ENCODE results near the gene ELAC1.

The ELAC1 gene

GRCh38 chr18:51028201-51028805 lies 60.5 kb downstream of the ELAC1 start:
- H3K27me3 Mint-ChIP-seq: no peaks in the 10 kb centered on the region

GRCh38 chr18:51029378-51029693 lies 61.5 kb downstream of the ELAC1 start:
- H3K27me3 Mint-ChIP-seq: no peaks in the 10 kb centered on the region
- H3K9me3 Mint-ChIP-seq: no peaks in the 10 kb centered on the region
- peak overlapping the region; percentile 97 for H3K4me3 Mint-ChIP-seq
- peak overlapping the region; percentile 98 for H3K27ac Mint-ChIP-seq
- peaks cover 47% of the 10 kb centered on the region for H3K4me1 Mint-ChIP-seq
- peaks cover 3% of the 10 kb centered on the region for H3K36me3 Mint-ChIP-seq

More at GRCh38 chr18:51028201-51028805, 60.5 kb downstream of the ELAC1 start:
- Mint-ChIP-seq H3K4me3 (peak overlapping the region; percentile 97), H3K4me1 (peaks cover 36% of the 10 kb centered on the region), H3K27ac (no peak overlapping the region), H3K9me3 (no peaks in the 10 kb centered on the region), H3K36me3 (peaks cover 4% of the 10 kb centered on the region)

- H3K4me3 Mint-ChIP-seq: peak within 1 kb of the TSS; percentile 100
- H3K9me3 Mint-ChIP-seq: no peaks in the 10 kb centered on the region
- H3K27ac Mint-ChIP-seq: peak within 1 kb of the TSS; percentile 99
- H3K27me3 Mint-ChIP-seq: no peaks in the 10 kb centered on the region
- peaks cover 6% of the 10 kb centered on the region for H3K36me3 Mint-ChIP-seq
- peaks cover 53% of the 10 kb centered on the region for H3K4me1 Mint-ChIP-seq
These were observed 62.1 kb downstream of the ELAC1 start, which contains the start of gene SMAD4 for GRCh38 chr18:51029694-51030536. TSS of gene SMAD4 (plus strand) at chr18:51030213. CDS start at chr18:51047047, 16,834 bp downstream.

DNA sequence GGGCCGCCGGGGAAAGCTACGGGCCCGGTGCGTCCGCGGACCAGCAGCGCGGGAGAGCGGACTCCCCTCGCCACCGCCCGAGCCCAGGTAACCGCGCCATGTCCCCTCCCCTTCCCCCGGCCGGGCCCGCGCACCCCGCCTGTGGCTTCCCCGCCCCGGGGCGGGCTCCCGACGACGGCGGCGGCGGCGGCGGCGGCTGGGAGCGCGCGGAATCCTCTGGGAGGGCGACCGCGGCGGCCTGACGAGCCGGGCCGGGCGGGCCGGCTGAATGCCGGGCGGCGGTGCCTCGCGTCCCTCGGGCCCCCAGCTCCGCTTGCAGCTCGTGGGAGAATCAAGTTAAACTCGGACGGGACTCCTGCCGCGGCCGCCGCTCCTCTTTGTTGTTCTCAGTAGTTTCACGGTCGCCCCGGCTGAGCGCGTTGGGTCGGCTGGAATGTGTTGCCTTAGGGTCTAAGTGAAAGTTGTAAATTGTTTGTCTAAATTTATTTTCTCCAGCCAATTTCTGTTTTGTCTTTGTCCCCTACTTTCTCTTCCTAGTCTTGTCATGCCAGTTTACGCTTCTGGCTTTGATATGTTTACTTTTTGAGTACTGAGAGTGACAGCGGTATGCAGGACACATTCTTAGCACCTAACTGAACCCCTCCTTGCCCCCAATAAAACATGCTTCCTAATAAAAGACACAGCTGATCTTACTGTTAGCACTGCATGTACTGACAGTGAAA lies 62.9 kb downstream of the ELAC1 start:
- no peaks in the 10 kb centered on the region for H3K9me3 Mint-ChIP-seq
- H3K27me3 Mint-ChIP-seq: no peaks in the 10 kb centered on the region

GRCh38 chr18:51032193-51032592 lies 64.4 kb downstream of the ELAC1 start:
- H3K4me3 Mint-ChIP-seq: peak overlapping the region; percentile 100

More for the DNA sequence above, 62.9 kb downstream of the ELAC1 start:
- peaks cover 60% of the 10 kb centered on the region for H3K4me1 Mint-ChIP-seq
- peak overlapping the region; percentile 100 for H3K4me3 Mint-ChIP-seq
- H3K27ac Mint-ChIP-seq: peak overlapping the region; percentile 99
- peaks cover 8% of the 10 kb centered on the region for H3K36me3 Mint-ChIP-seq

DNA sequence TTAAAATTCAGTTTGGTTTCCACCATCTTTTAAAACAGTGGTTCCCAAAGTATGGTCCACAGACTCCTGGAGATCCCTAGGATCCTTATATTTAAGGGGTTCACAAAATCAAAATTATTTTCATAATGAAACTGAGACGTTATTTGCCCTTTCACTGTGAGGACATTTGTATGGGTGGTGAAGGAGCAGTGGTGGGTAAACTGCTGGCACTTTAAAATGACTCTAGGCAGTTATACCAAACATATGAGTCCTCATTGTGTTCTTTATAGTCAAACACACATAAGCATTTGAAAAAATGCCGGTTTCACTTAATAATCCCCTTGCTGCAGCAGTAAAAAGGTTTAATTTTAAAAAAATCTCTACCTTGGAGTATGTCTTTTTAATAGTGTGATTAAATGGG lies 69.4 kb downstream of the ELAC1 start:
- no peaks in the 10 kb centered on the region for H3K9me3 Mint-ChIP-seq
- peaks cover 9% of the 10 kb centered on the region for H3K36me3 Mint-ChIP-seq
- H3K27me3 Mint-ChIP-seq: no peaks in the 10 kb centered on the region
- H3K27ac Mint-ChIP-seq: no peak overlapping the region
- H3K4me1 Mint-ChIP-seq: peaks cover 94% of the 10 kb centered on the region
- H3K4me3 Mint-ChIP-seq: no peak overlapping the region

More at GRCh38 chr18:51032193-51032592, 64.4 kb downstream of the ELAC1 start:
- H3K36me3 Mint-ChIP-seq: peaks cover 8% of the 10 kb centered on the region
- peaks cover 73% of the 10 kb centered on the region for H3K4me1 Mint-ChIP-seq
- H3K27ac Mint-ChIP-seq: peak overlapping the region; percentile 74
- no peaks in the 10 kb centered on the region for H3K27me3 Mint-ChIP-seq
- no peaks in the 10 kb centered on the region for H3K9me3 Mint-ChIP-seq

Measured in activated naive CD4-positive, alpha-beta T cell treated with anti-CD3 and anti-CD28 coated beads, Interleukin-2, amount 50 U/mL, for 24 hours (primary cell).